Neuronal stem cell (in vitro differentiated cells): ENCODE measurements around the gene RPLP1.

Source experiments
- DNase-seq: peaks from one replicate; pipeline ENCODE4 v3.0.0-alpha.2; 2013; ENCODE audit warnings: low spot score
- H2AFZ ChIP-seq: one replicate; pipeline ENCODE4 v1.6.1; 2013; ENCODE audit warnings: mild to moderate bottlenecking, low read length, inconsistent platforms
- H2AK5ac ChIP-seq: 2 replicates; pipeline ENCODE4 v1.6.1; 2013; ENCODE audit warnings: low read depth, mild to moderate bottlenecking, inconsistent platforms, low read length, moderate library complexity, mixed read lengths
- H2BK120ac ChIP-seq: 2 replicates; pipeline ENCODE4 v1.6.1; 2013; ENCODE audit warnings: low read depth, mild to moderate bottlenecking, inconsistent platforms, low read length, moderate library complexity, mixed read lengths
- H2BK12ac ChIP-seq: one replicate; pipeline ENCODE4 v1.6.1; 2013; ENCODE audit warnings: low read length, inconsistent platforms
- H2BK15ac ChIP-seq: 2 replicates; pipeline ENCODE4 v1.6.1; 2013; ENCODE audit warnings: mild to moderate bottlenecking, low read length, inconsistent platforms, mixed read lengths
- H2BK5ac ChIP-seq: one replicate; pipeline ENCODE4 v1.6.1; 2013; ENCODE audit warnings: inconsistent platforms, mild to moderate bottlenecking, low read length, moderate library complexity
- H3K14ac ChIP-seq: one replicate; pipeline ENCODE4 v1.6.1; 2013; ENCODE audit warnings: low read length, inconsistent platforms
- H3K18ac ChIP-seq: 2 replicates; pipeline ENCODE4 v1.6.1; 2013; ENCODE audit warnings: low read length, inconsistent platforms
- H3K23ac ChIP-seq: 2 replicates; pipeline ENCODE4 v1.6.1; 2013; ENCODE audit warnings: low read depth, mild to moderate bottlenecking, mixed read lengths, low read length, inconsistent platforms; ENCODE audit not compliant: poor library complexity
- H3K27ac ChIP-seq: replicated peaks from 3 replicates; pipeline ENCODE4 v1.5.1; 2013; ENCODE audit warnings: low read length, inconsistent platforms
- H3K27me3 ChIP-seq, 3 experiments: 2 replicates each; pipeline ENCODE4 v1.6.1; 2013; ENCODE audit warnings: low read length in 3 of 3, mild to moderate bottlenecking in 2 of 3, inconsistent platforms in 1 of 3, low read depth in 1 of 3, mixed read lengths in 1 of 3, moderate library complexity in 1 of 3; ENCODE audit not compliant: control insufficient read depth in 3 of 3, insufficient read depth in 3 of 3
- H3K36me3 ChIP-seq, 2 donors: replicated peaks in 1 of 2; 2 replicates each; pipeline ENCODE4 v1.6.1; 2013; ENCODE audit warnings: low read length in 2 of 2; ENCODE audit not compliant: control insufficient read depth in 2 of 2, insufficient read depth in 2 of 2
- H3K4ac ChIP-seq: 2 replicates; pipeline ENCODE4 v1.6.1; 2013; ENCODE audit warnings: inconsistent platforms, mild to moderate bottlenecking, low read length, moderate library complexity
- H3K4me1 ChIP-seq, 2 donors: 1 replicate in 1 of 2; 2 replicates in 1 of 2; pipeline ENCODE4 v1.6.1; 2013; ENCODE audit warnings: low read length in 2 of 2, low read depth in 1 of 2; ENCODE audit not compliant: control insufficient read depth in 2 of 2, insufficient read depth in 1 of 2
- H3K4me2 ChIP-seq: one replicate; pipeline ENCODE4 v1.6.1; 2013; ENCODE audit warnings: mild to moderate bottlenecking, low read length, inconsistent platforms; ENCODE audit not compliant: insufficient read depth, poor library complexity, severe bottlenecking
- H3K4me3 ChIP-seq, 2 donors: 2 replicates each; pipeline ENCODE4 v1.5.1; 2013; ENCODE audit warnings: low read length in 2 of 2, mild to moderate bottlenecking in 2 of 2, inconsistent platforms in 1 of 2, moderate library complexity in 1 of 2
- H3K79me1 ChIP-seq: one replicate; pipeline ENCODE4 v1.6.1; 2013; ENCODE audit warnings: low read depth, mild to moderate bottlenecking, inconsistent platforms, low read length, moderate library complexity
- H3K9ac ChIP-seq: one replicate; pipeline ENCODE4 v1.6.1; 2013; ENCODE audit warnings: mild to moderate bottlenecking, low read depth, low read length, inconsistent platforms; ENCODE audit not compliant: poor library complexity
- H3K9me3 ChIP-seq, 2 donors: replicated peaks in 1 of 2; 2 replicates each; pipeline versions ENCODE3 to v1.6.1; 2013; ENCODE audit warnings: low read length in 2 of 2, mild to moderate bottlenecking in 2 of 2, inconsistent platforms in 1 of 2, low read depth in 1 of 2, mixed read lengths in 1 of 2, moderate library complexity in 1 of 2; ENCODE audit not compliant: control insufficient read depth in 2 of 2, insufficient read depth in 1 of 2
- H4K8ac ChIP-seq: one replicate; pipeline ENCODE4 v1.6.1; 2013; ENCODE audit warnings: low read depth, mild to moderate bottlenecking, inconsistent platforms, low read length, moderate library complexity
- H4K91ac ChIP-seq: one replicate; pipeline ENCODE4 v1.6.1; 2013; ENCODE audit warnings: low read length, low read depth, mild to moderate bottlenecking, inconsistent platforms; ENCODE audit not compliant: poor library complexity
- WGBS, 2 donors: extraction: QIAGEN DNeasy Blood & Tissue Kit; methylation state at CpG; one replicate each; pipeline ENCODE4 v1.1.7; 2013; ENCODE audit warnings: missing lambda C conversion rate in 2 of 2, mixed read lengths in 1 of 2; ENCODE audit not compliant: insufficient read length in 2 of 2, insufficient replicate concordance in 1 of 2; ENCODE audit errors: extremely low coverage in 2 of 2; 5-methylcytosine and 5-hydroxymethylcytosine counted together

The RPLP1 gene

DNA sequence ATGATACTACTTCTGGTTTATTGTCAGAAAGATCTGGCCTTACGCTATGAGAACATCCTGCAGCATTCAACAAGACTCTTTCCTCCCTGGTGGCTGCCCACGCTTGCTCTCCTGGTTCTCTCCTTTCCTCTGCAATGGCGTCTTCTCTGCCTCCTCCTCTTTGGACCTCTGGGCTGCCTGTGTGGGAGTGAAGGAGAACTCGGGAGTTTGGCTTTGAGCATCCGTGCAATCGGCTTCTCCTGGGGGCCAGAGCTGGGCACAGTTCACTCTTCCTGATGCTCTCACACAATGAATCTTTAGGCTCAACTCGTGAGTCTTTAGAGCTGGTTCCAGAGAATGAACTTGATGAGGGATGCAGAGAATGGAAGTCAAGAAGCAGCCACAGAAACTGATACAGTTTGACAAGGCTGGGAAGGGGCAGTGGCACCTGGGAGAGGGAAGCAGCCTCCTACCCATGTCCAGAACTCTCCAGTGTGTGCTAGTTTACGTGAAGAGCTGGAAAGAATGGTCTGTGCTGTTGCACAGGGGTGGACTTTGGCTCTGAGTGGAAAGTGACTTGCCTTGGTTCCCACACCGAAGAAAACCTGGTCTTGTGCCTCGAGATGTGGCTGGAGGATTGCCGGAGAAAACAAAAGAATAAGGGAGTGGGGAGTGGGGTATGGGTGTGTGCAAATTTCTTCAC lies 37.9 kb downstream of the RPLP1 start:
- no peak for DNase-seq
- H3K4me3 ChIP-seq, result no peak overlapping the region

GRCh38 chr15:69491038-69491505 lies 38.5 kb downstream of the RPLP1 start:
- no peak for DNase-seq
- Histone ChIP-seq H4K8ac (no peak overlapping the region), H2BK12ac (no peak overlapping the region), H3K27me3 (no peaks in the 10 kb centered on the region), H3K4ac (no peak overlapping the region), H3K4me2 (no peak overlapping the region), H3K4me3 (no peak overlapping the region), H2BK5ac (no peak overlapping the region), H3K36me3 (no peaks in the 10 kb centered on the region), H3K4me1 (no peaks in the 10 kb centered on the region), H3K23ac (no peak overlapping the region), H3K9ac (no peak overlapping the region), H2AK5ac (no peak overlapping the region), H2BK15ac (no peak overlapping the region), H3K18ac (no peak overlapping the region), H3K14ac (no peak overlapping the region), H3K9me3 (no peaks in the 10 kb centered on the region), H3K27ac (no peak overlapping the region), H2AFZ (no peak overlapping the region), H4K91ac (no peak overlapping the region), H2BK120ac (no peak overlapping the region), H3K79me1 (no peaks in the 10 kb centered on the region)
- no CpG with 5 or more reads among the region's 3 CpGs for WGBS, 2 donors

More for the DNA sequence above, 37.9 kb downstream of the RPLP1 start:
- H3K23ac ChIP-seq, result no peak overlapping the region
- H3K27ac ChIP-seq, result no peak overlapping the region
- H3K18ac ChIP-seq, result no peak overlapping the region
- no peak overlapping the region for H2AK5ac ChIP-seq
- peaks cover 0 to 2% of the 10 kb centered on the region in 2 donors for H3K9me3 ChIP-seq
- H4K91ac ChIP-seq, result no peak overlapping the region
- no peak overlapping the region for H3K9ac ChIP-seq
- WGBS, 2 donors, result no CpG with 5 or more reads among the region's 11 CpGs
- H2BK5ac ChIP-seq, result no peak overlapping the region
- H3K14ac ChIP-seq, result no peak overlapping the region
- H2BK15ac ChIP-seq, result no peak overlapping the region
- H3K4ac ChIP-seq, result no peak overlapping the region
- no peak overlapping the region for H2AFZ ChIP-seq
- no peak overlapping the region for H4K8ac ChIP-seq
- H3K4me2 ChIP-seq, result no peak overlapping the region
- no peak overlapping the region for H2BK12ac ChIP-seq
- no peaks in the 10 kb centered on the region for H3K27me3 ChIP-seq
- no peak overlapping the region for H2BK120ac ChIP-seq
- no peaks in the 10 kb centered on the region for H3K79me1 ChIP-seq
- no peaks in the 10 kb centered on the region for H3K36me3 ChIP-seq
- no peaks in the 10 kb centered on the region for H3K4me1 ChIP-seq

DNA sequence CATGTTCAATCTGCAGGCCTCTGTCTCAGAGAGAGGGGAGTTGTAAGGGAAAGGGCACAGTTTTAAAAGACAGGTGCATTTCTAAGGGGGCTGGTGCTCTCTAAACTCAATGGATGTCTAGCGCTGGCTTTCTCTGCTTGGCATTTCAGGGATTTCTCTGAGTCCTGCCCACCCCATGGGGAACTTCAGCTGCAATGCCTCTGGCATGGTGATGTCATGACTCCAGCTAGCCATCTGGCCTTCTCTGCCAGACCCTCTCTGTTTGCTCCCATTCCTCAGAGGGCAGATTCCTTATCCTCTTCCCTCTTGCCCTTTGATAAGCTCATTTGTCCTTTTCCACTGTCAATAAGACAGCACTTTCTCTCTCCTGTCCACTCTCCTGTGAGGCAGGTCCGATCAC lies 40.8 kb downstream of the RPLP1 start:
- no peak for DNase-seq
- Histone ChIP-seq H3K4me3 (no peak overlapping the region), H2AFZ (no peak overlapping the region), H3K4ac (no peak overlapping the region), H3K14ac (no peak overlapping the region), H3K36me3 (no peaks in the 10 kb centered on the region), H3K4me2 (no peak overlapping the region), H2BK12ac (no peak overlapping the region), H2BK15ac (no peak overlapping the region), H4K91ac (no peak overlapping the region), H3K9ac (no peak overlapping the region), H3K18ac (no peak overlapping the region), H2AK5ac (no peak overlapping the region), H3K27ac (no peak overlapping the region), H3K27me3 (peaks cover 0 to 4% (median 0%) of the 10 kb centered on the region in 3 experiments), H3K9me3 (no peaks in the 10 kb centered on the region), H2BK5ac (no peak overlapping the region), H2BK120ac (no peak overlapping the region), H3K79me1 (no peaks in the 10 kb centered on the region), H3K4me1 (peaks cover 0 to 8% of the 10 kb centered on the region in 2 donors), H3K23ac (no peak overlapping the region), H4K8ac (no peak overlapping the region)
- WGBS, 2 donors, result no CpG with 5 or more reads among the region's 2 CpGs

GRCh38 chr15:69496001-69496400 lies 43.4 kb downstream of the RPLP1 start:
- H2AFZ ChIP-seq, result no peak overlapping the region

More at GRCh38 chr15:69496001-69496400, 43.4 kb downstream of the RPLP1 start:
- H3K27ac ChIP-seq, result no peak overlapping the region
- no peak overlapping the region for H2BK15ac ChIP-seq
- H3K4me1 ChIP-seq, result peaks cover 0 to 16% of the 10 kb centered on the region in 2 donors
- no CpG with 5 or more reads among the region's 2 CpGs for WGBS, 2 donors
- H2BK5ac ChIP-seq, result no peak overlapping the region
- no peak for DNase-seq
- no peak overlapping the region for H3K14ac ChIP-seq
- no peaks in the 10 kb centered on the region for H3K36me3 ChIP-seq
- no peak overlapping the region for H3K4me3 ChIP-seq
- peaks cover 0 to 7% (median 0%) of the 10 kb centered on the region in 3 experiments for H3K27me3 ChIP-seq
- H2BK12ac ChIP-seq, result no peak overlapping the region
- no peaks in the 10 kb centered on the region for H3K9me3 ChIP-seq
- no peak overlapping the region for H3K4ac ChIP-seq
- no peak overlapping the region for H2BK120ac ChIP-seq
- no peak overlapping the region for H3K4me2 ChIP-seq
- no peak overlapping the region for H4K8ac ChIP-seq
- H3K79me1 ChIP-seq, result no peaks in the 10 kb centered on the region
- no peak overlapping the region for H2AK5ac ChIP-seq
- H3K18ac ChIP-seq, result no peak overlapping the region
- no peak overlapping the region for H3K9ac ChIP-seq
- H4K91ac ChIP-seq, result no peak overlapping the region
- H3K23ac ChIP-seq, result no peak overlapping the region
